ENCODE results near the gene ZNF827. TPM values are rescaled to one million over a fixed set of nuclear protein-coding genes. Genes with fewer than 3 reads are reported as not detected.

Gene ZNF827
- total RNA-seq, 1 experiment from 2014 or later = 29.4 TPM

- Mint-ChIP-seq H3K36me3 (ENCODE audit: insufficient read depth in 1 of 3, low read depth in 3 of 3) (peaks cover 32 to 40% (median 33%) of the 10 kb centered on the region in 3 experiments), H3K4me3 (no peak overlapping the region), H3K4me1 (peaks cover under 1 to 4% of the 10 kb centered on the region in 2 experiments), H3K27ac (no peak overlapping the region), H3K27me3 (ENCODE audit: low read depth) (no peaks in the 10 kb centered on the region), H3K9me3 (no peaks in the 10 kb centered on the region)
- H3K79me1 ChIP-seq (ENCODE audit: insufficient read depth, low read depth, low read length, poor library complexity, severe bottlenecking) = no peaks in the 10 kb centered on the region
- H4K5ac ChIP-seq (ENCODE audit: insufficient read length, low read depth, low read length) = no peak overlapping the region
- H3K4me2 ChIP-seq (ENCODE audit: insufficient read depth, insufficient read length, low read length) = no peak overlapping the region
- no peaks in the 10 kb centered on the region for H3K79me2 ChIP-seq (ENCODE audit: insufficient read depth, low read length)
- H3K27me3 ChIP-seq (ENCODE audit: insufficient read depth, low read length) = no peaks in the 10 kb centered on the region
- H4K91ac ChIP-seq (ENCODE audit: insufficient read length, low read depth, low read length) = no peak overlapping the region
- H3K23me2 ChIP-seq (ENCODE audit: insufficient read length, low read depth, low read length, poor library complexity, severe bottlenecking) = no peaks in the 10 kb centered on the region
- no peak overlapping the region for H2BK12ac ChIP-seq (ENCODE audit: insufficient read length, low read depth, low read length)
- H2AK5ac ChIP-seq (ENCODE audit: insufficient read length, low read length) = no peak overlapping the region
- TF ChIP-seq CTCF (conservative IDR thresholded peaks at IDR 0.05) = no peak
- DNase-seq = no peak
- H3K56ac ChIP-seq (ENCODE audit: insufficient read length, low read depth, low read length) = no peak overlapping the region
- H2AFZ ChIP-seq (ENCODE audit: low read length) = no peak overlapping the region
- H2BK5ac ChIP-seq (ENCODE audit: insufficient read length, low read length) = no peak overlapping the region
- H3K4me1 ChIP-seq (ENCODE audit: insufficient read depth, low read length) = 0 out of 2 replicates have a peak, but pooled peaks cover under 1% of the 10 kb centered on the region
- no CpG with 5 or more reads among the region's 5 CpGs for WGBS (ENCODE audit: extremely low coverage, insufficient read length, low lambda C conversion rate)
- H2BK15ac ChIP-seq (ENCODE audit: low read depth, low read length) = no peak overlapping the region
- no peak overlapping the region for H3K14ac ChIP-seq (ENCODE audit: insufficient read depth, low read length)
- no peak overlapping the region for H3K23ac ChIP-seq (ENCODE audit: insufficient read length, low read depth, low read length)
- H2BK120ac ChIP-seq (ENCODE audit: low read depth, low read length, poor library complexity, severe bottlenecking) = no peak overlapping the region
- H3K9ac ChIP-seq (ENCODE audit: extremely low read depth, insufficient read length, low read length) = no peak overlapping the region
- no peaks in the 10 kb centered on the region for H4K20me1 ChIP-seq (ENCODE audit: control insufficient read depth, insufficient read depth, insufficient read length)
- no peak overlapping the region for H3K18ac ChIP-seq (ENCODE audit: insufficient read length, low read depth, low read length)
- no peak overlapping the region for H3K27ac ChIP-seq (ENCODE audit: insufficient read length, low read depth, low read length)
- no peak overlapping the region for H3K4ac ChIP-seq (ENCODE audit: low read depth, low read length)
- H2BK20ac ChIP-seq (ENCODE audit: low read depth, low read length, poor library complexity, severe bottlenecking) = no peak overlapping the region
- H4K8ac ChIP-seq (replicated peaks; ENCODE audit: insufficient read length, low read depth, low read length) = no peak overlapping the region
- no peak overlapping the region for H3T11ph ChIP-seq (ENCODE audit: low read length)
- no peaks in the 10 kb centered on the region for H3K9me3 ChIP-seq (ENCODE audit: control insufficient read depth, low read depth, low read length)
Observed at GRCh38 chr4:145786830-145787229, 151.8 kb downstream of the ZNF827 start.

Data from H9 (cell line).